K562 (cell line): Measurements from ENCODE around the gene SLC10A3. TPM values are rescaled to one million over a fixed set of nuclear protein-coding genes. Genes with fewer than 3 reads are reported as not detected.

ENCODE experiments used
- BRD9 ChIP-seq: fragments of 450-650 bp; IDR thresholded peaks from 2 replicates; pipeline ENCODE4 v1.6.1; 2018; ENCODE audit warnings: low read depth; ENCODE audit not compliant: partially characterized antibody
- CBFA2T3 ChIP-seq: fragments of 450-650 bp; IDR thresholded peaks from 2 replicates; pipeline ENCODE4 v1.6.1; 2017
- HNRNPLL ChIP-seq: fragments of 200-400 bp; formaldehyde crosslinking; IDR thresholded peaks from 2 replicates; pipeline ENCODE4 v1.6.1; 2017; ENCODE audit warnings: low read length, low read depth, mild to moderate bottlenecking; ENCODE audit not compliant: poor library complexity, severe bottlenecking
- JUNB ChIP-seq: fragments of 450-650 bp; formaldehyde crosslinking; conservative IDR thresholded peaks from 2 replicates; pipeline ENCODE4 v1.4.0; 2020; ENCODE audit warnings: mild to moderate bottlenecking
- JUND ChIP-seq, 2 experiments: IDR thresholded peaks; 2 replicates in 1 of 2; 3 replicates in 1 of 2; pipeline ENCODE4 v1.6.1; 2011; ENCODE audit warnings: borderline replicate concordance in 2 of 2, low read depth in 2 of 2, low read length in 2 of 2, improper control_type of control experiment in 1 of 2, missing biosample characterization in 1 of 2, missing genetic modification characterization in 1 of 2, missing genetic modification reagents in 1 of 2
- LARP7 ChIP-seq: fragments of 450-650 bp; IDR thresholded peaks from 2 replicates; pipeline ENCODE4 v1.6.1; 2016
- MEF2A ChIP-seq: IDR thresholded peaks from 2 replicates; pipeline ENCODE4 v1.6.1; 2011; ENCODE audit warnings: low read depth, mild to moderate bottlenecking, low read length, moderate library complexity; ENCODE audit not compliant: control insufficient read depth
- NEUROD1 ChIP-seq: fragments of 150-350 bp; IDR thresholded peaks from 2 replicates; pipeline ENCODE4 v1.6.1; 2014; ENCODE audit warnings: borderline replicate concordance, low read length, low read depth; ENCODE audit not compliant: partially characterized antibody
- PURB ChIP-seq: sonication (generic); formaldehyde crosslinking; IDR thresholded peaks from 2 replicates; pipeline ENCODE4 v1.9.0; 2021; ENCODE audit warnings: low read depth, mild to moderate bottlenecking, missing genetic modification reagents
- RAD51 ChIP-seq: fragments of 450-650 bp; IDR thresholded peaks from 2 replicates; pipeline ENCODE4 v1.7.1; 2016; ENCODE audit warnings: low read depth, mild to moderate bottlenecking, borderline replicate concordance
- SIN3B ChIP-seq: fragments of 450-650 bp; IDR thresholded peaks from 2 replicates; pipeline ENCODE4 v1.6.1; 2017; ENCODE audit warnings: low read depth, mild to moderate bottlenecking, moderate library complexity
- ZFP36 ChIP-seq: fragments of 150-350 bp; IDR thresholded peaks from 2 replicates; pipeline ENCODE4 v1.6.1; 2018; ENCODE audit warnings: low read length, low read depth; ENCODE audit not compliant: partially characterized antibody
- ZNF766 ChIP-seq: fragments of 200-800 bp; sonication (Bioruptor generic); conservative IDR thresholded peaks from 2 replicates; pipeline ENCODE4 v1.6.1; 2016; ENCODE audit warnings: missing genetic modification characterization, missing compliant biosample characterization
- polyA plus RNA-seq, 8 experiments: library from polyadenylated mRNA; depleted of rRNA in 4 of 8; stranded (reverse) in 5 of 8; unstranded in 3 of 8; fragments of >200 nt; fragmentation: Nextera tagmentation in 2 of 8; fragmentation: Illumina TruSeq in 1 of 8; extraction: Ambion mirVana in 2 of 8; extraction: Trizol in 1 of 8; gene quantifications; 2 replicates each; pipeline versions ENCODE4 v1.2.1 to v1.2.3, GENCODE V29; 2011 to 2014; ENCODE audit warnings: inconsistent platforms in 1 of 8, missing spikeins in 1 of 8
- total RNA-seq, 7 experiments: library from RNA; depleted of rRNA in 6 of 7; stranded (reverse); fragments of >200 nt in 6 of 7; fragmentation: Illumina TruSeq in 2 of 7; extraction: Trizol in 2 of 7; gene quantifications; 2 replicates each; pipeline versions ENCODE4 v1.2.1 to v1.2.3, GENCODE V29; 2011 to 2021; ENCODE audit warnings: low replicate concordance in 1 of 7
- TF ChIP-seq, protein P1 (sequence below): fragments of 250-450 bp; sonication (Bioruptor Pico); IDR thresholded peaks from 2 replicates; pipeline ENCODE4 v1.4.0; 2020; ENCODE audit warnings: mild to moderate bottlenecking, moderate library complexity, borderline replicate concordance
- TF ChIP-seq, protein P2 (sequence below): fragments of 450-650 bp; formaldehyde crosslinking; IDR thresholded peaks from 2 replicates; pipeline ENCODE4 v1.4.0; 2022; ENCODE audit warnings: mild to moderate bottlenecking, moderate library complexity
- TF ChIP-seq, protein P3 (sequence below): sonication (generic); formaldehyde crosslinking; IDR thresholded peaks from 2 replicates; pipeline ENCODE4 v1.4.0; 2020; ENCODE audit warnings: mild to moderate bottlenecking, missing genetic modification reagents
- TF ChIP-seq, protein P4 (sequence below): sonication (generic); formaldehyde crosslinking; IDR thresholded peaks from 2 replicates; pipeline ENCODE4 v1.8.0; 2022; ENCODE audit warnings: mild to moderate bottlenecking, missing genetic modification reagents
- TF ChIP-seq, protein P5 (sequence below): fragments of 250-450 bp; sonication (Bioruptor Pico); IDR thresholded peaks from 2 replicates; pipeline ENCODE4 v1.8.0; 2022; ENCODE audit warnings: moderate library complexity, mild to moderate bottlenecking, inconsistent platforms

SLC10A3 gene
- total and polyA plus RNA-seq, 9 of the 15 experiments (the other 6 are each of a cell fraction or from before 2014, with no cell fraction given) = 5.2 to 30.6 (median 16.7) TPM

DNA sequence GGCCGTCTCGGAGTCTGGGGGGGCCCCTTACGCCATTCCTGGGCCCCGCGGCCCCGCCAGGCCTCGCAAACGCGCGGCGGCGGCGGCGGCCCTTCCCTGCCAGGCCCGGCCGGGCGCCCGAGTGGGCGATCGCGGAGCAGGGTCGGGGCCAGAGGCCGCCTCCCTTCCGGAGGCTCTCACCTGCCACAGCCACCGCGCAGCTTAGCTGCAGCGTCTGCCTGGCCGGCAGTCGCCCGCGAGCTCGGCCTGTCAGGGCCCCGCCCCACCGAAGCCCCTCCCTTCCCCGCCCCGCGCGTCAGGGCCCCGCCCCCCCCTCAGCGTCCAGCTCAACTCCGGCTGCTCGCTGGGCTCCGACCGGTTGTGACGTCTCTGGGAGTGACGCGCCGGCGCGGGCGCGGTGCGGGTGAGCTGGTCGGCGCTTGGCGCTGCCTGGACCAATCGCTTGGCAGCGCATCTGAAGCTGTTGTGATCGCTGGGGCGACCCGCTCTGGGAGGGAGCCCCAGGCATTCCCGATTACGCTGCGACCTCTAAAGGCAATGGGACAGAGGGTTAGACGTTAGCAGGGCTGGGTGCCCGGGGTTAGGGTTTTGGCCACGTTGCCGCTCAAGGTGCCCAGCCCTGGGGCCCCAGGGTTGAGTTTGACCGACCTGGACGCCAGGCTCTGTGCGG, at the start of gene SLC10A3 (continued):
- TF ChIP-seq, protein P1, sequence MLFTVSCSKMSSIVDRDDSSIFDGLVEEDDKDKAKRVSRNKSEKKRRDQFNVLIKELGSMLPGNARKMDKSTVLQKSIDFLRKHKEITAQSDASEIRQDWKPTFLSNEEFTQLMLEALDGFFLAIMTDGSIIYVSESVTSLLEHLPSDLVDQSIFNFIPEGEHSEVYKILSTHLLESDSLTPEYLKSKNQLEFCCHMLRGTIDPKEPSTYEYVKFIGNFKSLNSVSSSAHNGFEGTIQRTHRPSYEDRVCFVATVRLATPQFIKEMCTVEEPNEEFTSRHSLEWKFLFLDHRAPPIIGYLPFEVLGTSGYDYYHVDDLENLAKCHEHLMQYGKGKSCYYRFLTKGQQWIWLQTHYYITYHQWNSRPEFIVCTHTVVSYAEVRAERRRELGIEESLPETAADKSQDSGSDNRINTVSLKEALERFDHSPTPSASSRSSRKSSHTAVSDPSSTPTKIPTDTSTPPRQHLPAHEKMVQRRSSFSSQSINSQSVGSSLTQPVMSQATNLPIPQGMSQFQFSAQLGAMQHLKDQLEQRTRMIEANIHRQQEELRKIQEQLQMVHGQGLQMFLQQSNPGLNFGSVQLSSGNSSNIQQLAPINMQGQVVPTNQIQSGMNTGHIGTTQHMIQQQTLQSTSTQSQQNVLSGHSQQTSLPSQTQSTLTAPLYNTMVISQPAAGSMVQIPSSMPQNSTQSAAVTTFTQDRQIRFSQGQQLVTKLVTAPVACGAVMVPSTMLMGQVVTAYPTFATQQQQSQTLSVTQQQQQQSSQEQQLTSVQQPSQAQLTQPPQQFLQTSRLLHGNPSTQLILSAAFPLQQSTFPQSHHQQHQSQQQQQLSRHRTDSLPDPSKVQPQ = no peak
- TF ChIP-seq, protein P2, sequence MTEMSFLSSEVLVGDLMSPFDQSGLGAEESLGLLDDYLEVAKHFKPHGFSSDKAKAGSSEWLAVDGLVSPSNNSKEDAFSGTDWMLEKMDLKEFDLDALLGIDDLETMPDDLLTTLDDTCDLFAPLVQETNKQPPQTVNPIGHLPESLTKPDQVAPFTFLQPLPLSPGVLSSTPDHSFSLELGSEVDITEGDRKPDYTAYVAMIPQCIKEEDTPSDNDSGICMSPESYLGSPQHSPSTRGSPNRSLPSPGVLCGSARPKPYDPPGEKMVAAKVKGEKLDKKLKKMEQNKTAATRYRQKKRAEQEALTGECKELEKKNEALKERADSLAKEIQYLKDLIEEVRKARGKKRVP (CRISPR knock-in tag) = no peak
- no peak for TF ChIP-seq MEF2A
- no peak for TF ChIP-seq BRD9
- TF ChIP-seq, protein P3, sequence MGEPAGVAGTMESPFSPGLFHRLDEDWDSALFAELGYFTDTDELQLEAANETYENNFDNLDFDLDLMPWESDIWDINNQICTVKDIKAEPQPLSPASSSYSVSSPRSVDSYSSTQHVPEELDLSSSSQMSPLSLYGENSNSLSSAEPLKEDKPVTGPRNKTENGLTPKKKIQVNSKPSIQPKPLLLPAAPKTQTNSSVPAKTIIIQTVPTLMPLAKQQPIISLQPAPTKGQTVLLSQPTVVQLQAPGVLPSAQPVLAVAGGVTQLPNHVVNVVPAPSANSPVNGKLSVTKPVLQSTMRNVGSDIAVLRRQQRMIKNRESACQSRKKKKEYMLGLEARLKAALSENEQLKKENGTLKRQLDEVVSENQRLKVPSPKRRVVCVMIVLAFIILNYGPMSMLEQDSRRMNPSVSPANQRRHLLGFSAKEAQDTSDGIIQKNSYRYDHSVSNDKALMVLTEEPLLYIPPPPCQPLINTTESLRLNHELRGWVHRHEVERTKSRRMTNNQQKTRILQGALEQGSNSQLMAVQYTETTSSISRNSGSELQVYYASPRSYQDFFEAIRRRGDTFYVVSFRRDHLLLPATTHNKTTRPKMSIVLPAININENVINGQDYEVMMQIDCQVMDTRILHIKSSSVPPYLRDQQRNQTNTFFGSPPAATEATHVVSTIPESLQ (CRISPR knock-in tag) = no peak
- no peak for TF ChIP-seq JUNB
- TF ChIP-seq, protein P4, sequence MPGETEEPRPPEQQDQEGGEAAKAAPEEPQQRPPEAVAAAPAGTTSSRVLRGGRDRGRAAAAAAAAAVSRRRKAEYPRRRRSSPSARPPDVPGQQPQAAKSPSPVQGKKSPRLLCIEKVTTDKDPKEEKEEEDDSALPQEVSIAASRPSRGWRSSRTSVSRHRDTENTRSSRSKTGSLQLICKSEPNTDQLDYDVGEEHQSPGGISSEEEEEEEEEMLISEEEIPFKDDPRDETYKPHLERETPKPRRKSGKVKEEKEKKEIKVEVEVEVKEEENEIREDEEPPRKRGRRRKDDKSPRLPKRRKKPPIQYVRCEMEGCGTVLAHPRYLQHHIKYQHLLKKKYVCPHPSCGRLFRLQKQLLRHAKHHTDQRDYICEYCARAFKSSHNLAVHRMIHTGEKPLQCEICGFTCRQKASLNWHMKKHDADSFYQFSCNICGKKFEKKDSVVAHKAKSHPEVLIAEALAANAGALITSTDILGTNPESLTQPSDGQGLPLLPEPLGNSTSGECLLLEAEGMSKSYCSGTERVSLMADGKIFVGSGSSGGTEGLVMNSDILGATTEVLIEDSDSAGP = no peak
- TF ChIP-seq JUND (IDR thresholded peaks at IDR 0.05; ENCODE audit: borderline replicate concordance, low read depth, low read length) = peak; percentile 34; the same call in 1 of the 2 replicates
- TF ChIP-seq JUND (tag; IDR thresholded peaks at IDR 0.05; ENCODE audit: borderline replicate concordance, low read depth, low read length) = no peak; the same call in 2 of the 3 replicates
- peak; percentile 22 for TF ChIP-seq HNRNPLL
- TF ChIP-seq PURB (CRISPR knock-in tag) = no peak
- peak; percentile 50; the same call in 1 of the 2 replicates for TF ChIP-seq SIN3B
- no peak for TF ChIP-seq NEUROD1
- TF ChIP-seq, protein P5, sequence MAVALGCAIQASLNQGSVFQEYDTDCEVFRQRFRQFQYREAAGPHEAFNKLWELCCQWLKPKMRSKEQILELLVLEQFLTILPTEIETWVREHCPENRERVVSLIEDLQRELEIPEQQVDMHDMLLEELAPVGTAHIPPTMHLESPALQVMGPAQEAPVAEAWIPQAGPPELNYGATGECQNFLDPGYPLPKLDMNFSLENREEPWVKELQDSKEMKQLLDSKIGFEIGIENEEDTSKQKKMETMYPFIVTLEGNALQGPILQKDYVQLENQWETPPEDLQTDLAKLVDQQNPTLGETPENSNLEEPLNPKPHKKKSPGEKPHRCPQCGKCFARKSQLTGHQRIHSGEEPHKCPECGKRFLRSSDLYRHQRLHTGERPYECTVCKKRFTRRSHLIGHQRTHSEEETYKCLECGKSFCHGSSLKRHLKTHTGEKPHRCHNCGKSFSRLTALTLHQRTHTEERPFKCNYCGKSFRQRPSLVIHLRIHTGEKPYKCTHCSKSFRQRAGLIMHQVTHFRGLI (CRISPR knock-in tag) = no peak
- no peak for TF ChIP-seq ZFP36
- no peak for TF ChIP-seq LARP7
- TF ChIP-seq ZNF766 = no peak
- TF ChIP-seq RAD51 = no peak
- TF ChIP-seq CBFA2T3 = no peak
